Astrocyte (in vitro differentiated cells and primary cell): ENCODE data around the gene TEAD1.

Experiments
- EZH2 ChIP-seq: IDR thresholded peaks from 2 replicates; pipeline ENCODE4 v1.6.1; 2012; ENCODE audit warnings: mild to moderate bottlenecking, low read length, inconsistent platforms; ENCODE audit not compliant: insufficient read depth
- TF ChIP-seq, protein P1 (sequence below): IDR thresholded peaks from 2 replicates; pipeline ENCODE4 v1.5.1; 2011; ENCODE audit warnings: low read depth, mild to moderate bottlenecking, inconsistent platforms, low read length, moderate library complexity; ENCODE audit not compliant: insufficient read depth

DNA sequence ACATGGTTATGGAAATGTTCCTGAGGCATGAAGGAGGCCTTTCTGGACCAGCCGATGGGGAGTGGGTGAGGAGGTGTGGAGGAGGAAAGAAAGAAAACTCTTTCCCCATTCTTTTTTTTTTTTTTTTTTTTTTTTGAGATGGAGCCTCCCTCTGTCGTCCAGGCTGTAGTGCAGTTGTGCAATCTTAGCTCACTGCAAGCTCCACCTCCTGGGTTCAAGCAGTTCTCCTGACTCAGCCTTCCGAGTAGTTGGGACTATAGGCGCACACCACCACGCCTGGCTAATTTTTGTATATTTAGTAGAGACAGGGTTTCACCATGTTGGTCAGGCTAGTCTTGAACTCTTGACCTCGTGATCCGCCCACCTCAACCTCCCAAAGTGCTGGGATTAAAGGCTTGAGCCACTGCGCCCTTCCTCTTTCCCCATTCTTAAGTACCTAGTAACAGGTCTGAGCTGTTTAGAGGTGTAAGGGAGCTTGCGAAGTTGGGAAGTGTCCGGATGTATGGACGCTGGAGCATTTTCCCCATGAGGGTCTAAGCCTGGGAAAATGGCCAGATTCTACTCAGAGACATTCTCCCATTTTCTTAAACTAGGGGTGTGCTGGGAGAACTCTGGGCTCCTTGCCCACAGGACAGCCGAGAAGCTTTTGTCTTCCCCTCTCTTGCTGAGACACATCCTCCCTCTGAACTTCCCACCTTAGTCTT is 135.8 kb downstream of the TEAD1 start:
- TF ChIP-seq, protein P1, sequence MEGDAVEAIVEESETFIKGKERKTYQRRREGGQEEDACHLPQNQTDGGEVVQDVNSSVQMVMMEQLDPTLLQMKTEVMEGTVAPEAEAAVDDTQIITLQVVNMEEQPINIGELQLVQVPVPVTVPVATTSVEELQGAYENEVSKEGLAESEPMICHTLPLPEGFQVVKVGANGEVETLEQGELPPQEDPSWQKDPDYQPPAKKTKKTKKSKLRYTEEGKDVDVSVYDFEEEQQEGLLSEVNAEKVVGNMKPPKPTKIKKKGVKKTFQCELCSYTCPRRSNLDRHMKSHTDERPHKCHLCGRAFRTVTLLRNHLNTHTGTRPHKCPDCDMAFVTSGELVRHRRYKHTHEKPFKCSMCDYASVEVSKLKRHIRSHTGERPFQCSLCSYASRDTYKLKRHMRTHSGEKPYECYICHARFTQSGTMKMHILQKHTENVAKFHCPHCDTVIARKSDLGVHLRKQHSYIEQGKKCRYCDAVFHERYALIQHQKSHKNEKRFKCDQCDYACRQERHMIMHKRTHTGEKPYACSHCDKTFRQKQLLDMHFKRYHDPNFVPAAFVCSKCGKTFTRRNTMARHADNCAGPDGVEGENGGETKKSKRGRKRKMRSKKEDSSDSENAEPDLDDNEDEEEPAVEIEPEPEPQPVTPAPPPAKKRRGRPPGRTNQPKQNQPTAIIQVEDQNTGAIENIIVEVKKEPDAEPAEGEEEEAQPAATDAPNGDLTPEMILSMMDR, result no peak
- TF ChIP-seq EZH2, result no peak
